PC-9 (cell line): Measurements from ENCODE around the gene ZFP1.

Source experiments
- EZH2 ChIP-seq: fragments of 200-600 bp; sonication (generic); IDR thresholded peaks from 2 replicates; pipeline ENCODE4 v1.8.0; 2017; ENCODE audit warnings: antibody characterized with exemption, low read depth
- TF ChIP-seq, protein P1 (sequence below): fragments of 200-600 bp; sonication (generic); conservative IDR thresholded peaks from 2 replicates; pipeline ENCODE4 v1.6.1; 2017; ENCODE audit warnings: mixed run types, antibody characterized with exemption, mild to moderate bottlenecking, moderate library complexity

DNA sequence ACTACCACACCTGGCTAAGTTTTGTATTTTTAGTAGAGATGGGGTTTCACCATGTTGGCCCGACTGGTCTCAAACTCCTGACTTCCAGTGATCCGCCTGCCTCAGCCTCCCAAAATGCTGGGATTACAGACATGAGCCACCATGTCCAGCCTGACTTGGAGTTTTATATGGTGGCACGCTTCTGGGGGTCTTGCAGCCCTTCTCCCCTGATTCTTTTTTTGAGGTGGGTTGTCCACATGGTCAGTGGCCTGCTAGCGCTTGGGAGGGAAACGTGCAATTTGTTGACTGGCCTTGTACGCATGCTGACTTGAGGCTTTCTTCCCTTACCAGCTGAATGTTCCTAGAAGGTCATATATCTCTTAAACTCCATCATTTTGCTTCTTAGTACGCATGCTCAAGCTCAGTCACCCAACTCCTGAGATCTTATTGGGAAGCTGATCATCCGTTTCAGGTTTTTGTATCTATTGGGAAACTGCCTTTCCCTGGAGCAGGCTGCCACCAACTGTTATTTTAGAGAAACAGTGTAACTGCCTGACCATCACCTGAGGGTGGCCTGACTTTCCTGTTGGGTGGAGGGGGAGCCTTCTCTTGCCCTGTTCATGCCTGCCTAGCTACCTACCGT is 18.1 kb upstream of the ZFP1 start:
- TF ChIP-seq, protein P1, sequence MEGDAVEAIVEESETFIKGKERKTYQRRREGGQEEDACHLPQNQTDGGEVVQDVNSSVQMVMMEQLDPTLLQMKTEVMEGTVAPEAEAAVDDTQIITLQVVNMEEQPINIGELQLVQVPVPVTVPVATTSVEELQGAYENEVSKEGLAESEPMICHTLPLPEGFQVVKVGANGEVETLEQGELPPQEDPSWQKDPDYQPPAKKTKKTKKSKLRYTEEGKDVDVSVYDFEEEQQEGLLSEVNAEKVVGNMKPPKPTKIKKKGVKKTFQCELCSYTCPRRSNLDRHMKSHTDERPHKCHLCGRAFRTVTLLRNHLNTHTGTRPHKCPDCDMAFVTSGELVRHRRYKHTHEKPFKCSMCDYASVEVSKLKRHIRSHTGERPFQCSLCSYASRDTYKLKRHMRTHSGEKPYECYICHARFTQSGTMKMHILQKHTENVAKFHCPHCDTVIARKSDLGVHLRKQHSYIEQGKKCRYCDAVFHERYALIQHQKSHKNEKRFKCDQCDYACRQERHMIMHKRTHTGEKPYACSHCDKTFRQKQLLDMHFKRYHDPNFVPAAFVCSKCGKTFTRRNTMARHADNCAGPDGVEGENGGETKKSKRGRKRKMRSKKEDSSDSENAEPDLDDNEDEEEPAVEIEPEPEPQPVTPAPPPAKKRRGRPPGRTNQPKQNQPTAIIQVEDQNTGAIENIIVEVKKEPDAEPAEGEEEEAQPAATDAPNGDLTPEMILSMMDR: no peak
- no peak for TF ChIP-seq EZH2
